ENCODE results near the gene RASGRP2.

GRCh38 chr11:64768300-64768694 lies 24.4 kb upstream of the RASGRP2 start:
- TF ChIP-seq CTCF (IDR thresholded peaks at IDR 0.05), result no peak
- TF ChIP-seq POLR2A (IDR thresholded peaks at IDR 0.05), result no peak
